Upper lobe of left lung (tissue), 6 donors: ENCODE data around the gene OTUD7B. TPM values are rescaled to one million over a fixed set of nuclear protein-coding genes. Genes with fewer than 3 reads are reported as not detected.

Experiments used
- ATAC-seq, 2 donors: fragments of 200-7000 bp; cut with Tn5 transposase; one replicate each; pipeline ENCODE4 v1.9.1; 2022; ENCODE audit warnings: mild to moderate bottlenecking in 2 of 2, moderate library complexity in 2 of 2; ENCODE audit not compliant: low FRiP score in 2 of 2
- DNase-seq, 2 donors: peaks; one replicate each; pipeline ENCODE4 v3.0.0-alpha.2; 2019 to 2020
- H3K27ac ChIP-seq, 4 donors: fragments of 200-600 bp; sonication (generic); one replicate each; pipeline ENCODE4 v1.5.1; 2016 to 2019
- H3K27me3 ChIP-seq, 4 donors: fragments of 200-600 bp; sonication (generic); one replicate each; pipeline ENCODE4 v1.5.1; 2017 to 2019
- H3K36me3 ChIP-seq, 4 donors: fragments of 200-600 bp; sonication (generic); one replicate each; pipeline ENCODE4 v1.5.1; 2016 to 2019
- H3K4me1 ChIP-seq, 4 donors: fragments of 200-600 bp; sonication (generic); one replicate each; pipeline ENCODE4 v1.5.1; 2018 to 2019
- H3K4me3 ChIP-seq, 4 donors: fragments of 200-600 bp; sonication (generic); one replicate each; pipeline ENCODE4 v1.5.1; 2017 to 2019; ENCODE audit warnings: mild to moderate bottlenecking in 2 of 4, moderate library complexity in 1 of 4
- H3K9me3 ChIP-seq, 4 donors: fragments of 200-600 bp; sonication (generic); one replicate each; pipeline ENCODE4 v1.5.1; 2018 to 2019
- CTCF ChIP-seq, 6 experiments: fragments of 450-650 bp in 4 of 6; fragments of 200-600 bp in 2 of 6; sonication (generic) in 2 of 6; IDR thresholded peaks; one replicate each; pipeline ENCODE4 v1.5.1; 2016 to 2019; ENCODE audit warnings: antibody characterized with exemption in 6 of 6
- EP300 ChIP-seq, 4 donors: sonication (generic); formaldehyde crosslinking; IDR thresholded peaks; one replicate each; pipeline ENCODE4 v1.5.1; 2017; ENCODE audit warnings: antibody characterized with exemption in 4 of 4, control low read depth in 2 of 4
- POLR2A ChIP-seq, 4 donors: fragments of 450-650 bp; IDR thresholded peaks; one replicate each; pipeline ENCODE4 v1.5.1; 2016 to 2017; ENCODE audit warnings: antibody characterized with exemption in 4 of 4, mild to moderate bottlenecking in 2 of 4
- POLR2AphosphoS5 ChIP-seq, 2 donors: sonication (generic); formaldehyde crosslinking; IDR thresholded peaks; one replicate each; pipeline ENCODE4 v1.5.1; 2017; ENCODE audit warnings: antibody characterized with exemption in 2 of 2
- WGBS, 2 donors: methylation state at CpG; one replicate each; pipeline ENCODE4 v1.1.5; 2017 to 2018; 5-methylcytosine and 5-hydroxymethylcytosine counted together
- total RNA-seq, 6 donors: library from RNA; depleted of rRNA in 4 of 6; stranded (reverse); fragments of >200 nt in 4 of 6; gene quantifications; one replicate each; pipeline versions ENCODE4 v1.1.0 to v1.2.1, GENCODE V29; 2016 to 2021
- donor health status: DM: no; HTN: no; CAD: no; lungs with moderate emphysema.
- donor health status: DM: no; HTN: yes; CAD: no; lungs with severe emphysema.

The OTUD7B gene
- total RNA-seq, 6 donors from 2014 or later = 22.0 to 44.8 (median 29.8) TPM

GRCh38 chr1:150022357-150022756 lies 11.8 kb upstream of the OTUD7B start:
- H3K36me3 ChIP-seq = no peaks in the 10 kb centered on the region
- WGBS, 2 donors = 69 to 76% methylated on average over 6 of the region's 6 CpGs
- peak in 1 of 2 donors; percentile 56 for ATAC-seq

GRCh38 chr1:150021191-150021694 lies 10.7 kb upstream of the OTUD7B start:
- no peak for ATAC-seq
- 57 to 64% methylated on average over 5 of the region's 5 CpGs for WGBS, 2 donors

More at GRCh38 chr1:150022357-150022756, 11.8 kb upstream of the OTUD7B start:
- TF ChIP-seq POLR2A (IDR thresholded peaks at IDR 0.05) (no peak), POLR2AphosphoS5 (IDR thresholded peaks at IDR 0.05) (no peak), CTCF (IDR thresholded peaks at IDR 0.05) (no peak)
- Histone ChIP-seq H3K27me3 (no peaks in the 10 kb centered on the region), H3K4me1 (peaks cover 0 to 4% (median 0%) of the 10 kb centered on the region in 4 donors), H3K9me3 (no peaks in the 10 kb centered on the region), H3K4me3 (no peak overlapping the region), H3K27ac (no peak overlapping the region)
- peak in 1 of 2 donors; percentile 69 for DNase-seq

GRCh38 chr1:150020711-150021110 lies 10.2 kb upstream of the OTUD7B start:
- H3K36me3 ChIP-seq = no peaks in the 10 kb centered on the region
- TF ChIP-seq EP300 (IDR thresholded peaks at IDR 0.05) = no peak
- TF ChIP-seq POLR2A (IDR thresholded peaks at IDR 0.05) = no peak
- TF ChIP-seq POLR2AphosphoS5 (IDR thresholded peaks at IDR 0.05) = no peak
- TF ChIP-seq CTCF (IDR thresholded peaks at IDR 0.05) = no peak
- H3K4me3 ChIP-seq = no peak overlapping the region
- 92 to 95% methylated on average over 2 of the region's 2 CpGs for WGBS, 2 donors
- H3K9me3 ChIP-seq = no peaks in the 10 kb centered on the region
- peak overlapping the region in 1 of 4 donors; percentile 44 for H3K27ac ChIP-seq
- no peaks in the 10 kb centered on the region for H3K27me3 ChIP-seq
- peaks cover 0 to 4% (median 0%) of the 10 kb centered on the region in 4 donors for H3K4me1 ChIP-seq
- ATAC-seq = no peak
- no peak for DNase-seq

More at GRCh38 chr1:150021191-150021694, 10.7 kb upstream of the OTUD7B start:
- DNase-seq = no peak
- H3K27ac ChIP-seq = peak overlapping the region in 1 of 4 donors; percentile 44
- H3K36me3 ChIP-seq = no peaks in the 10 kb centered on the region
- no peaks in the 10 kb centered on the region for H3K27me3 ChIP-seq
- TF ChIP-seq POLR2A (IDR thresholded peaks at IDR 0.05) (no peak), POLR2AphosphoS5 (IDR thresholded peaks at IDR 0.05) (no peak), CTCF (IDR thresholded peaks at IDR 0.05) (no peak), EP300 (IDR thresholded peaks at IDR 0.05) (no peak)
- no peaks in the 10 kb centered on the region for H3K9me3 ChIP-seq
- peaks cover 0 to 4% (median 0%) of the 10 kb centered on the region in 4 donors for H3K4me1 ChIP-seq
- no peak overlapping the region for H3K4me3 ChIP-seq

GRCh38 chr1:150018165-150018564 lies 7.6 kb upstream of the OTUD7B start:
- Histone ChIP-seq H3K36me3 (no peaks in the 10 kb centered on the region), H3K9me3 (no peaks in the 10 kb centered on the region), H3K4me3 (no peak overlapping the region), H3K27me3 (no peaks in the 10 kb centered on the region), H3K4me1 (peaks cover 0 to 4% (median 0%) of the 10 kb centered on the region in 4 donors), H3K27ac (peak overlapping the region; percentile 32 to 64 (median 53))
- WGBS, 2 donors = 79 to 82% methylated on average over 4 of the region's 4 CpGs
- TF ChIP-seq CTCF (IDR thresholded peaks at IDR 0.05) = no peak
- DNase-seq (no peak), ATAC-seq (no peak)

- Histone ChIP-seq H3K4me3 (no peak overlapping the region), H3K4me1 (peaks cover 0 to 4% (median 0%) of the 10 kb centered on the region in 4 donors), H3K9me3 (no peaks in the 10 kb centered on the region), H3K36me3 (no peaks in the 10 kb centered on the region), H3K27ac (peak overlapping the region; percentile 58 to 69 (median 68)), H3K27me3 (no peaks in the 10 kb centered on the region)
- peak in 1 of 2 donors; percentile 86 for DNase-seq
- TF ChIP-seq POLR2A (IDR thresholded peaks at IDR 0.05) = peak in 2 of 4 donors; percentile 22 to 36
- peak in 1 of 2 donors; percentile 55 for TF ChIP-seq POLR2AphosphoS5 (IDR thresholded peaks at IDR 0.05)
- TF ChIP-seq CTCF (IDR thresholded peaks at IDR 0.05) = no peak
- peak in 1 of 4 donors; percentile 87 for TF ChIP-seq EP300 (IDR thresholded peaks at IDR 0.05)
- peak; percentile 66 to 93 for ATAC-seq
These were observed 6.8 kb upstream of the OTUD7B start for GRCh38 chr1:150017206-150017750.
